Testis (tissue), 2 donors: ENCODE measurements around the gene NID1.

Experiments
- CTCF ChIP-seq, 3 experiments: fragments of 450-650 bp in 2 of 3; fragments of 200-600 bp in 1 of 3; sonication (generic) in 1 of 3; IDR thresholded peaks; one replicate each; pipeline ENCODE4 v1.5.1; 2016 to 2019; ENCODE audit warnings: antibody characterized with exemption in 3 of 3, mild to moderate bottlenecking in 2 of 3, moderate library complexity in 1 of 3
- POLR2A ChIP-seq: fragments of 450-650 bp; IDR thresholded peaks from one replicate; pipeline ENCODE4 v1.6.1; 2017; ENCODE audit warnings: antibody characterized with exemption, mild to moderate bottlenecking, moderate library complexity

GRCh38 chr1:236027104-236027503 lies 37.8 kb downstream of the NID1 start:
- no peak for TF ChIP-seq POLR2A
- no peak for TF ChIP-seq CTCF (IDR thresholded peaks at IDR 0.05)
